GM12878 (cell line): ENCODE measurements around the gene LIG1. TPM values are rescaled to one million over a fixed set of nuclear protein-coding genes. Genes with fewer than 3 reads are reported as not detected.

Experiments
- ATAC-seq: fragments of 200-7000 bp; cut with Tn5 transposase; 3 replicates; pipeline ENCODE4 v1.9.1; 2020; ENCODE audit warnings: mild to moderate bottlenecking, moderate library complexity
- BruUV-seq: library from RNA; stranded (reverse); fragments of 400-500 nt; replicated peaks from 2 replicates; lab custom pipeline; 2021; lab: Mats Ljungman, UMichigan
- CTCF ChIA-PET: fragments of 300-600 bp; sonication (Branson Sonifier 250); formaldehyde crosslinking; extraction: SDS; loops from one replicate; lab custom pipeline; 2021; ENCODE audit warnings: inconsistent platforms; lab: Yijun Ruan, JAX
- POLR2A ChIA-PET: fragments of 350-600 bp; formaldehyde crosslinking; extraction: SDS; loops from one replicate; lab custom pipeline; 2021; ENCODE audit warnings: inconsistent platforms; lab: Charles Lee
- RAD21 ChIA-PET: fragments of 300-600 bp; sonication (Branson Sonifier 250); formaldehyde crosslinking; loops from one replicate; lab custom pipeline; 2023; ENCODE audit warnings: antibody characterized with exemption; ENCODE audit not compliant: unreplicated experiment; lab: Charles Lee
- SMC1A ChIA-PET: fragments of 300-600 bp; sonication (Branson Sonifier 250); formaldehyde crosslinking; loops from one replicate; lab custom pipeline; 2023; ENCODE audit not compliant: unreplicated experiment, uncharacterized antibody; lab: Charles Lee
- DNase-seq: peaks from one replicate; pipeline ENCODE4 v3.0.0-alpha.2; 2011; ENCODE audit warnings: low read depth, low spot score
- FAIRE-seq: peaks from 3 replicates; lab custom pipeline; 2011; peaks lifted over from hg19 to GRCh38; lab: Jason Lieb, UNC
- H2AFZ ChIP-seq: 2 replicates; pipeline ENCODE4 v1.6.0; 2011; ENCODE audit warnings: low read depth, low read length, control low read depth; ENCODE audit not compliant: control insufficient read depth
- H3K27ac ChIP-seq: 2 replicates; pipeline ENCODE4 v1.5.1; 2011; ENCODE audit warnings: control low read depth; ENCODE audit not compliant: control insufficient read depth, insufficient read depth
- H3K27me3 ChIP-seq, 2 experiments: replicated peaks in 1 of 2; 2 replicates each; pipeline versions ENCODE4 v1.6.0 to v1.6.1; 2011; ENCODE audit warnings: low read length in 1 of 2; ENCODE audit not compliant: control insufficient read depth in 2 of 2, insufficient read depth in 2 of 2
- H3K36me3 ChIP-seq, 2 experiments: 2 replicates each; pipeline ENCODE4 v1.5.1; 2011; ENCODE audit warnings: low read length in 1 of 2; ENCODE audit not compliant: control insufficient read depth in 2 of 2, insufficient read depth in 2 of 2
- H3K4me1 ChIP-seq: 2 replicates; pipeline ENCODE4 v1.6.1; 2011; ENCODE audit warnings: mild to moderate bottlenecking, low read length, moderate library complexity, mixed read lengths; ENCODE audit not compliant: control insufficient read depth, insufficient read depth
- H3K4me2 ChIP-seq: 2 replicates; pipeline ENCODE4 v1.6.0; 2011; ENCODE audit warnings: control low read depth; ENCODE audit not compliant: control insufficient read depth, insufficient read depth
- H3K4me3 ChIP-seq: fragments of 200-600 bp; sonication (generic); 2 replicates; pipeline ENCODE4 v1.5.1; 2016
- H3K79me2 ChIP-seq: 2 replicates; pipeline ENCODE4 v1.6.0; 2011; ENCODE audit warnings: low read length; ENCODE audit not compliant: control insufficient read depth, insufficient read depth
- H3K9ac ChIP-seq: 2 replicates; pipeline ENCODE4 v1.8.0; 2011; ENCODE audit warnings: low read length, control low read depth, mixed read lengths; ENCODE audit not compliant: control insufficient read depth, insufficient read depth
- H3K9me3 ChIP-seq: replicated peaks from 3 replicates; pipeline ENCODE4 v1.5.1; 2011; ENCODE audit warnings: mild to moderate bottlenecking, low read length; ENCODE audit not compliant: control insufficient read depth, insufficient read depth
- H4K20me1 ChIP-seq: 2 replicates; pipeline ENCODE4 v1.6.0; 2011; ENCODE audit not compliant: control insufficient read depth, insufficient read depth
- EZH2 ChIP-seq: IDR thresholded peaks from 2 replicates; pipeline ENCODE4 v1.6.1; 2012; ENCODE audit warnings: low read depth, mild to moderate bottlenecking, control low read depth, inconsistent platforms, low read length, borderline replicate concordance; ENCODE audit not compliant: control insufficient read depth
- IRF5 ChIP-seq: fragments of 450-650 bp; IDR thresholded peaks from 2 replicates; pipeline ENCODE4 v1.6.1; 2017; ENCODE audit warnings: borderline replicate concordance
- JUND ChIP-seq: IDR thresholded peaks from 2 replicates; pipeline ENCODE4 v1.6.1; 2012; ENCODE audit warnings: low read depth, mild to moderate bottlenecking, low read length, improper control_type of control experiment, moderate library complexity
- MYB ChIP-seq: fragments of 150-350 bp; IDR thresholded peaks from 2 replicates; pipeline ENCODE4 v1.6.1; 2014; ENCODE audit warnings: mild to moderate bottlenecking, low read depth, low read length, borderline replicate concordance
- NR2C2 ChIP-seq: IDR thresholded peaks from 2 replicates; pipeline ENCODE4 v1.6.1; 2011; ENCODE audit warnings: borderline replicate concordance, low read depth; ENCODE audit not compliant: control insufficient read depth, insufficient read length
- POLR2AphosphoS2 ChIP-seq: IDR thresholded peaks from 2 replicates; pipeline ENCODE4 v1.6.1; 2011; ENCODE audit warnings: low read depth, mild to moderate bottlenecking, low read length, improper control_type of control experiment, moderate library complexity
- RAD21 ChIP-seq: IDR thresholded peaks from 2 replicates; pipeline ENCODE4 v1.6.1; 2011; ENCODE audit warnings: mild to moderate bottlenecking, low read depth, low read length, moderate library complexity; ENCODE audit not compliant: insufficient read depth
- STAT1 ChIP-seq: fragments of 450-650 bp; conservative IDR thresholded peaks from 2 replicates; pipeline ENCODE4 v1.6.1; 2014; ENCODE audit warnings: antibody characterized with exemption, mild to moderate bottlenecking
- ZNF217 ChIP-seq: fragments of 450-650 bp; IDR thresholded peaks from 2 replicates; pipeline ENCODE4 v1.6.1; 2017; ENCODE audit warnings: antibody characterized with exemption, mild to moderate bottlenecking
- WGBS: methylation state at CpG from one replicate; pipeline ENCODE4 v1.1.6; 2016; ENCODE audit warnings: low lambda C conversion rate; ENCODE audit not compliant: insufficient replicate concordance, insufficient coverage; ENCODE audit errors: missing lambda C conversion rate; 5-methylcytosine and 5-hydroxymethylcytosine counted together
- in situ Hi-C: fragments of 300-500 bp; cut with MboI; formaldehyde crosslinking; loops from 9 replicates; pipeline ENCODE4 v1.14.3; 2018; ENCODE audit warnings: mixed read lengths
- intact Hi-C: fragments of 100-400 bp; cut with micrococcal nuclease; formaldehyde crosslinking; loops from one replicate; pipeline ENCODE4 v1.14.2; 2022; ENCODE audit not compliant: unreplicated experiment
- polyA plus RNA-seq, 11 experiments: library from polyadenylated mRNA; depleted of rRNA in 4 of 11; unstranded in 6 of 11; stranded (reverse) in 5 of 11; fragments of >200 nt; fragmentation: Nextera tagmentation in 4 of 11; fragmentation: Illumina TruSeq in 1 of 11; extraction: Ambion mirVana in 4 of 11; extraction: Trizol in 1 of 11; gene quantifications; 1 replicate in 1 of 11; 2 replicates in 10 of 11; pipeline versions ENCODE4 v1.2.1 to v1.2.3, GENCODE V29; 2011 to 2016; ENCODE audit warnings: inconsistent platforms in 2 of 11, missing spikeins in 2 of 11, low read depth in 1 of 11
- total RNA-seq, 4 experiments: library from RNA; depleted of rRNA in 3 of 4; stranded (reverse); fragments of >200 nt in 3 of 4; fragmentation: Illumina TruSeq in 1 of 4; extraction: Trizol in 1 of 4; gene quantifications; 2 replicates each; pipeline versions ENCODE4 v1.2.1 to v1.2.3, GENCODE V29; 2013 to 2021
- TF ChIP-seq, protein P1 (sequence below): fragments of 450-650 bp; IDR thresholded peaks from 2 replicates; pipeline ENCODE4 v1.6.1; 2016; ENCODE audit warnings: mild to moderate bottlenecking, moderate library complexity, borderline replicate concordance
- TF ChIP-seq, protein P2 (sequence below): IDR thresholded peaks from 2 replicates; pipeline ENCODE4 v1.6.1; 2011; ENCODE audit warnings: low read depth, mild to moderate bottlenecking, low read length, moderate library complexity, borderline replicate concordance; ENCODE audit errors: extremely low read depth
- TF ChIP-seq, protein P3 (sequence below): fragments of 450-650 bp; IDR thresholded peaks from 2 replicates; pipeline ENCODE4 v1.6.1; 2017; ENCODE audit warnings: low read depth, mild to moderate bottlenecking, moderate library complexity
- TF ChIP-seq, protein P4 (sequence below): IDR thresholded peaks from 2 replicates; pipeline ENCODE4 v1.6.1; 2011; ENCODE audit warnings: borderline replicate concordance, low read depth, mild to moderate bottlenecking, moderate library complexity, mixed read lengths, low read length; ENCODE audit not compliant: insufficient read depth; ENCODE audit errors: extremely low read length

The LIG1 gene
- total and polyA plus RNA-seq, 10 of the 15 experiments (the other 5 are each of a cell fraction or from before 2014, with no cell fraction given) = 7.8 to 117 (median 73.7) TPM

DNA sequence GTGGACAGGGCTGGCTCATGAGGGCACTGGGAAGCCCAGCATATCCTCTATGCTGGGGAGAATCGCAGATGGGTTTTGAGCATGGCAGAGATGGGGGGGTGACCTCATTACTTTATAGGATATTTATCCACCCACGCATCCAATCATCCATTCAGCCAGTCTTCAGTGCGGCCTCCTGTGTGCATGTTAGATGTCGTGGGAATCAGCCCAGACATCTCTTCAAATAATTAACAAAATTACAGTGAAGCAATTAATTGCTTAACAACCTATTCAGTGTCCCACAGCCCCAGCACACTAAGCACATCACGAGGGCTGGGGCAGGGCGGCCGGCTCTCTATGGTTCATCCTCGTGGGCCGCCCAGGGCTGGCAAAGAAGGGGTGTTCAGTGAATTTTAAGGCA is 21.6 kb downstream of the LIG1 start (continued):
- TF ChIP-seq NR2C2 (no peak), ZNF217 (no peak), EZH2 (no peak)
- TF ChIP-seq, protein P1, sequence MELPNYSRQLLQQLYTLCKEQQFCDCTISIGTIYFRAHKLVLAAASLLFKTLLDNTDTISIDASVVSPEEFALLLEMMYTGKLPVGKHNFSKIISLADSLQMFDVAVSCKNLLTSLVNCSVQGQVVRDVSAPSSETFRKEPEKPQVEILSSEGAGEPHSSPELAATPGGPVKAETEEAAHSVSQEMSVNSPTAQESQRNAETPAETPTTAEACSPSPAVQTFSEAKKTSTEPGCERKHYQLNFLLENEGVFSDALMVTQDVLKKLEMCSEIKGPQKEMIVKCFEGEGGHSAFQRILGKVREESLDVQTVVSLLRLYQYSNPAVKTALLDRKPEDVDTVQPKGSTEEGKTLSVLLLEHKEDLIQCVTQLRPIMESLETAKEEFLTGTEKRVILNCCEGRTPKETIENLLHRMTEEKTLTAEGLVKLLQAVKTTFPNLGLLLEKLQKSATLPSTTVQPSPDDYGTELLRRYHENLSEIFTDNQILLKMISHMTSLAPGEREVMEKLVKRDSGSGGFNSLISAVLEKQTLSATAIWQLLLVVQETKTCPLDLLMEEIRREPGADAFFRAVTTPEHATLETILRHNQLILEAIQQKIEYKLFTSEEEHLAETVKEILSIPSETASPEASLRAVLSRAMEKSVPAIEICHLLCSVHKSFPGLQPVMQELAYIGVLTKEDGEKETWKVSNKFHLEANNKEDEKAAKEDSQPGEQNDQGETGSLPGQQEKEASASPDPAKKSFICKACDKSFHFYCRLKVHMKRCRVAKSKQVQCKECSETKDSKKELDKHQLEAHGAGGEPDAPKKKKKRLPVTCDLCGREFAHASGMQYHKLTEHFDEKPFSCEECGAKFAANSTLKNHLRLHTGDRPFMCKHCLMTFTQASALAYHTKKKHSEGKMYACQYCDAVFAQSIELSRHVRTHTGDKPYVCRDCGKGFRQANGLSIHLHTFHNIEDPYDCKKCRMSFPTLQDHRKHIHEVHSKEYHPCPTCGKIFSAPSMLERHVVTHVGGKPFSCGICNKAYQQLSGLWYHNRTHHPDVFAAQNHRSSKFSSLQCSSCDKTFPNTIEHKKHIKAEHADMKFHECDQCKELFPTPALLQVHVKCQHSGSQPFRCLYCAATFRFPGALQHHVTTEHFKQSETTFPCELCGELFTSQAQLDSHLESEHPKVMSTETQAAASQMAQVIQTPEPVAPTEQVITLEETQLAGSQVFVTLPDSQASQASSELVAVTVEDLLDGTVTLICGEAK = no peak
- TF ChIP-seq, protein P2, sequence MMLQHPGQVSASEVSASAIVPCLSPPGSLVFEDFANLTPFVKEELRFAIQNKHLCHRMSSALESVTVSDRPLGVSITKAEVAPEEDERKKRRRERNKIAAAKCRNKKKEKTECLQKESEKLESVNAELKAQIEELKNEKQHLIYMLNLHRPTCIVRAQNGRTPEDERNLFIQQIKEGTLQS = no peak

DNA sequence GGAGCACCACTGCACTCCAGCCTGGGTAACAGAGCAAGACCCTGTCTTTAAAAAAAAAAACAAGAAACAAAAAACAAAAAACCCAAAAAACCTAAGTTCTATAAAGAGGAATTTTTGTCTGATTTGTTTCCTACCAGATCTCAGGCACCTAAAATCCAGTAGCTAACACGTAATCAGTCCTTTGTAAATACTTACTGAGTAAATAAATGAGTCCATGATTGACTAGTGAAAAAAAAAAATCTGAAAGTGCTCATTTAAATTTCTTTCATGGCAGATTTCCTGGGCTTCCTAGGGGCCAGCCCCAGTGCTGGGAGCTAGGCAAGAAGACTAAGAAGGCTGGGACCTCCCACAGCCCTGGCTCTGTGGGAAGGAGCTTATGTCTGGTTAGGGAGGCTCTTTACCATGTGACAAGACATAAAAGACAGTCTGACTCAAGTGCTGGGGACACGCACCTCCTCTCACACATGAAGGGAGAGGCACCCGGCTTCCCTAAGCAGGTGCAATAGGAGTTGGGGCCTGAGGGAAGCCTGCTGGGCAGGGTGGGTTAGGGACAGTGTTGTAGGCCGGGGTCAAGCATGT is 22.5 kb downstream of the LIG1 start:
- WGBS = 98% methylated on average over 4 of the region's 4 CpGs
- POLR2A ChIA-PET = no interaction called here
- peaks cover 13 to 25% of the 10 kb centered on the region in 2 experiments for H3K36me3 ChIP-seq
- H3K79me2 ChIP-seq = no peaks in the 10 kb centered on the region
- CTCF ChIA-PET = interaction anchor here (0.7 to 1.4 kb wide), 3 partner anchors 37 to 265 kb away, joined by 3 to 5 read pairs (median 4); partner anchors contain the start of gene PLA2G4C
- H3K27me3 ChIP-seq = no peaks in the 10 kb centered on the region
- no peak for FAIRE-seq
- RAD21 ChIA-PET = no interaction called here
- no TSS peak for BruUV-seq
- H3K9me3 ChIP-seq = no peaks in the 10 kb centered on the region
- no peak for ATAC-seq
- DNase-seq = no peak
- SMC1A ChIA-PET = interaction anchor here (2.5 kb wide), 1 partner anchor 38 kb away, joined by 7 read pairs; the partner anchor contains the start of gene PLA2G4C
- intact Hi-C loops = no loop called here
- H3K4me3 ChIP-seq = no peak overlapping the region
- H3K27ac ChIP-seq = no peak overlapping the region
- no peak overlapping the region for H2AFZ ChIP-seq
- H3K9ac ChIP-seq = no peak overlapping the region
- H3K4me1 ChIP-seq = no peaks in the 10 kb centered on the region
- in situ Hi-C loops = no loop called here
- H4K20me1 ChIP-seq = no peaks in the 10 kb centered on the region
- H3K4me2 ChIP-seq = no peak overlapping the region
- TF ChIP-seq JUND (no peak), POLR2AphosphoS2 (no peak), MYB (no peak), RAD21 (no peak), STAT1 (no peak), IRF5 (no peak)
- TF ChIP-seq, protein P3, sequence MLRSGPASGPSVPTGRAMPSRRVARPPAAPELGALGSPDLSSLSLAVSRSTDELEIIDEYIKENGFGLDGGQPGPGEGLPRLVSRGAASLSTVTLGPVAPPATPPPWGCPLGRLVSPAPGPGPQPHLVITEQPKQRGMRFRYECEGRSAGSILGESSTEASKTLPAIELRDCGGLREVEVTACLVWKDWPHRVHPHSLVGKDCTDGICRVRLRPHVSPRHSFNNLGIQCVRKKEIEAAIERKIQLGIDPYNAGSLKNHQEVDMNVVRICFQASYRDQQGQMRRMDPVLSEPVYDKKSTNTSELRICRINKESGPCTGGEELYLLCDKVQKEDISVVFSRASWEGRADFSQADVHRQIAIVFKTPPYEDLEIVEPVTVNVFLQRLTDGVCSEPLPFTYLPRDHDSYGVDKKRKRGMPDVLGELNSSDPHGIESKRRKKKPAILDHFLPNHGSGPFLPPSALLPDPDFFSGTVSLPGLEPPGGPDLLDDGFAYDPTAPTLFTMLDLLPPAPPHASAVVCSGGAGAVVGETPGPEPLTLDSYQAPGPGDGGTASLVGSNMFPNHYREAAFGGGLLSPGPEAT = no peak
- TF ChIP-seq, protein P4, sequence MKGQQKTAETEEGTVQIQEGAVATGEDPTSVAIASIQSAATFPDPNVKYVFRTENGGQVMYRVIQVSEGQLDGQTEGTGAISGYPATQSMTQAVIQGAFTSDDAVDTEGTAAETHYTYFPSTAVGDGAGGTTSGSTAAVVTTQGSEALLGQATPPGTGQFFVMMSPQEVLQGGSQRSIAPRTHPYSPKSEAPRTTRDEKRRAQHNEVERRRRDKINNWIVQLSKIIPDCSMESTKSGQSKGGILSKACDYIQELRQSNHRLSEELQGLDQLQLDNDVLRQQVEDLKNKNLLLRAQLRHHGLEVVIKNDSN = no peak
